ENCODE results near the gene TNIK. TPM values are rescaled to one million over a fixed set of nuclear protein-coding genes. Genes with fewer than 3 reads are reported as not detected.

Gene TNIK
- total RNA-seq, 4 donors from 2014 or later: 1.5 to 20.3 (median 7.7) TPM

DNA sequence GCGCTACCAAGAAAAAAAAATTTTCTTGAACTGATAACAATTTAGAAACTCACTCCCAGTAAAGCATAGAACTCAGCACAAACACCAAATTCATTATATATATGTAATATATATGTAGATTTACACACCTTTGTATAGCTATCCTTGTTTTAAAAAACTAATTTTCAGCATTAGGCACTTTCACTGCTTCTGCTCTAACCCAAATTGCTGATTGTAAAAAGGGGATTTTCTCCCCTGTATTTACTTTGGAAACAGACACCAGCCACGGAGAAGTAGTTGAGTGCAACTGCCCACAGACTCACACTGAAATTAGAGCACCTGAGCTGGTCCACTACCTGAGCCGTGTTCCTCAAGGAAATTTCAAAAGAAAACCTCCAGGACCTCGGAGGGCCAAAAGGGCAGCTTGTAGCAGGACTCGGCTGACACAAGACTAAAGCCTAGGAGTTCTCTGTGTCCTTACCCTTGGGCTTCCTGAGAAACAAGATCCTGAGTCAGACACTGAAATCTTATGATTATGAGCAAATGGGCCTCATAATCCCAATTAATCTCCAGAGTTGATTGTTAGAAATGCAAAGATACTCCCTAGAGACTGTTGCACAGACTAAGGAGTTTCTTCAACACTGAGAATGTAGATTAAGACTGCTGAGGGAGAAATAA is 106.0 kb downstream of the TNIK start:
- no peak overlapping the region for H3K4me3 ChIP-seq
- no peaks in the 10 kb centered on the region for H3K4me1 ChIP-seq
- peak overlapping the region in 1 of 2 donors; percentile 24 for H3K27ac ChIP-seq
- intact Hi-C loops (cut with DNase I; ENCODE audit: low total_unique reads): no loop called here
- no peaks in the 10 kb centered on the region for H3K9me3 ChIP-seq
- TF ChIP-seq CTCF (IDR thresholded peaks at IDR 0.05) (no peak), POLR2A (IDR thresholded peaks at IDR 0.05) (no peak)
- H3K36me3 ChIP-seq: no peaks in the 10 kb centered on the region
- H3K27me3 ChIP-seq: no peaks in the 10 kb centered on the region
- no peak for DNase-seq

DNA sequence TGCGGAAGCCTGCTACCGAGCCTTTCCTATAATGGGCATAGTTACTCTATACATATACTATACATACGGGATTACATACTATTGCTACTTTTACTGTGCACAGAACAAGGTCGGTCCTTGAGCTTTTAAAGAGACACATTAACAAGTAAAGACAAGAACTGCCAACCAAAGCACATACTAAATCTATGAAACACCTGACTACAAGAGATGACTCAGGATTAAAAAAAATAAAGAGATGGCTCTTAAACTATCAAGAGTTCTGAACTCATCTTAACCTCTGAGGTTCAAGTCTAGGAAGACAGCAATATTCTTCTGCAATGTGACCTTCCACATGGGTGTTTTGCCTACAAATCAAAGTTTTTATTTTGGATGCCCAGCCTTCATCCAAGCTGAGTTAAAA is 106.8 kb downstream of the TNIK start:
- Histone ChIP-seq H3K4me3 (no peak overlapping the region), H3K27ac (no peak overlapping the region), H3K27me3 (no peaks in the 10 kb centered on the region), H3K4me1 (no peaks in the 10 kb centered on the region), H3K36me3 (no peaks in the 10 kb centered on the region), H3K9me3 (no peaks in the 10 kb centered on the region)
- no peak for TF ChIP-seq POLR2A (IDR thresholded peaks at IDR 0.05)
- no peak for TF ChIP-seq CTCF (IDR thresholded peaks at IDR 0.05)
- no peak for DNase-seq
- intact Hi-C loops (cut with DNase I; ENCODE audit: low total_unique reads): no loop called here

- no peak overlapping the region for H3K4me3 ChIP-seq
- no peaks in the 10 kb centered on the region for H3K4me1 ChIP-seq
- no peak for TF ChIP-seq CTCF (IDR thresholded peaks at IDR 0.05)
- no peak for TF ChIP-seq POLR2A (IDR thresholded peaks at IDR 0.05)
- no peak overlapping the region for H3K27ac ChIP-seq
- no peaks in the 10 kb centered on the region for H3K36me3 ChIP-seq
- DNase-seq: no peak
- no peaks in the 10 kb centered on the region for H3K27me3 ChIP-seq
- intact Hi-C loops (cut with DNase I; ENCODE audit: low total_unique reads): no loop called here
- H3K9me3 ChIP-seq: no peaks in the 10 kb centered on the region
These were observed 107.7 kb downstream of the TNIK start for GRCh38 chr3:171352387-171352935.

GRCh38 chr3:171351676-171352075 is 108.5 kb downstream of the TNIK start:
- TF ChIP-seq POLR2A (IDR thresholded peaks at IDR 0.05) (no peak), CTCF (IDR thresholded peaks at IDR 0.05) (no peak)

DNA sequence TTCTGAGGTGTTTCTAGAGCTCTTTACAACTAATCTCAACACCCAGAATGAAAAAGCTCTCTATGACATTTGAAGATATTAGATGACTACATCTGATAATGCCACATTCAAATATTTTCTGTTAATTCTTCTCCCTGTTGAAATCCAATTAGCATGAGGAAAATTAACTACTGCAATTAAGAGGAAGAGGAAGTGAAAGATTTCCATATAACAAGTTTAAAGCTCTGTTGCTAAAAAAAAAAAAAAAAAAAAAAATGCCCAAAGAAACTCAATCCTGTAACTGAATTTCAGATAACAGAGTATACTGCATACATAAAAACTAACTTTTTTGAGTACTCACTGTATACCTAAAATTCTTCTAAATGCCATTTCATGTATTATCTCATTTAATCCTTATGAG is 109.8 kb downstream of the TNIK start:
- Histone ChIP-seq H3K36me3 (no peaks in the 10 kb centered on the region), H3K4me3 (no peak overlapping the region), H3K4me1 (no peaks in the 10 kb centered on the region), H3K9me3 (no peaks in the 10 kb centered on the region), H3K27ac (no peak overlapping the region), H3K27me3 (no peaks in the 10 kb centered on the region)
- no peak for DNase-seq
- intact Hi-C loops (cut with DNase I; ENCODE audit: low total_unique reads): no loop called here
- TF ChIP-seq POLR2A (IDR thresholded peaks at IDR 0.05): no peak
- no peak for TF ChIP-seq CTCF (IDR thresholded peaks at IDR 0.05)

More at GRCh38 chr3:171351676-171352075, 108.5 kb downstream of the TNIK start:
- DNase-seq: peak in 1 of 2 donors; percentile 40
- no peaks in the 10 kb centered on the region for H3K4me1 ChIP-seq
- no peak overlapping the region for H3K27ac ChIP-seq
- intact Hi-C loops (cut with DNase I; ENCODE audit: low total_unique reads): no loop called here
- no peaks in the 10 kb centered on the region for H3K9me3 ChIP-seq
- no peak overlapping the region for H3K4me3 ChIP-seq
- H3K36me3 ChIP-seq: no peaks in the 10 kb centered on the region
- H3K27me3 ChIP-seq: no peaks in the 10 kb centered on the region

Measured in uterus (tissue), 4 donors.